PC-9 (cell line): ENCODE measurements around the gene UBXN4. TPM values are rescaled to one million over a fixed set of nuclear protein-coding genes. Genes with fewer than 3 reads are reported as not detected.

Source experiments
- BruUV-seq: library from RNA; stranded (reverse); fragments of 400-500 nt; replicated peaks from 2 replicates; lab custom pipeline; 2021; lab: Mats Ljungman, UMichigan
- CTCF ChIA-PET: fragments of 300-600 bp; sonication (Branson Sonifier 250); formaldehyde crosslinking; loops from one replicate; lab custom pipeline; 2022; ENCODE audit warnings: antibody characterized with exemption; lab: Charles Lee
- POLR2A ChIA-PET: fragments of 300-600 bp; sonication (Branson Sonifier 250); formaldehyde crosslinking; loops from one replicate; lab custom pipeline; 2022; ENCODE audit warnings: antibody characterized with exemption; ENCODE audit not compliant: unreplicated experiment; lab: Charles Lee
- DNase-seq, 2 experiments: peaks; one replicate each; pipeline versions ENCODE4 v3.0.0 to v3.0.0-alpha.2; 2015 to 2022; ENCODE audit warnings: mixed read lengths in 1 of 2
- H2AFZ ChIP-seq: fragments of 200-600 bp; sonication (generic); 2 replicates; pipeline ENCODE4 v1.8.1; 2017; ENCODE audit warnings: antibody characterized with exemption
- H3F3A ChIP-seq: fragments of 200-600 bp; sonication (generic); 2 replicates; pipeline ENCODE4 v1.8.1; 2017; ENCODE audit warnings: antibody characterized with exemption, mild to moderate bottlenecking, low read depth; ENCODE audit not compliant: insufficient read depth
- H3K27ac ChIP-seq: fragments of 200-600 bp; sonication (generic); 2 replicates; pipeline ENCODE4 v1.6.1; 2016; ENCODE audit warnings: mixed run types
- H3K27me3 ChIP-seq: fragments of 200-600 bp; sonication (generic); 2 replicates; pipeline ENCODE4 v1.6.1; 2016; ENCODE audit warnings: low read depth, mixed run types; ENCODE audit not compliant: insufficient read depth
- H3K36me3 ChIP-seq: fragments of 200-600 bp; sonication (generic); 2 replicates; pipeline ENCODE4 v1.6.1; 2016; ENCODE audit warnings: low read depth, mixed run types
- H3K4me1 ChIP-seq: fragments of 200-600 bp; sonication (generic); replicated peaks from 2 replicates; pipeline ENCODE4 v1.6.1; 2016; ENCODE audit warnings: mixed run types; ENCODE audit not compliant: insufficient read depth
- H3K4me2 ChIP-seq: fragments of 200-600 bp; sonication (generic); 2 replicates; pipeline ENCODE4 v1.6.1; 2017; ENCODE audit warnings: mixed run types
- H3K4me3 ChIP-seq: fragments of 200-600 bp; sonication (generic); 2 replicates; pipeline ENCODE4 v1.6.1; 2016; ENCODE audit warnings: mixed run types
- H3K79me2 ChIP-seq: fragments of 200-600 bp; sonication (generic); 2 replicates; pipeline ENCODE4 v1.6.1; 2017; ENCODE audit warnings: low read depth, mixed run types
- H3K9me2 ChIP-seq: fragments of 200-600 bp; sonication (generic); 2 replicates; pipeline ENCODE4 v1.8.1; 2017; ENCODE audit warnings: mild to moderate bottlenecking; ENCODE audit not compliant: insufficient read depth
- H3K9me3 ChIP-seq: fragments of 200-600 bp; sonication (generic); 2 replicates; pipeline ENCODE4 v1.8.1; 2016; ENCODE audit warnings: low read depth; ENCODE audit not compliant: insufficient read depth
- H4K20me1 ChIP-seq: fragments of 200-600 bp; sonication (generic); 2 replicates; pipeline ENCODE4 v1.8.1; 2017; ENCODE audit not compliant: insufficient read depth
- CTCF ChIP-seq: fragments of 200-600 bp; sonication (generic); conservative IDR thresholded peaks from 2 replicates; pipeline ENCODE4 v1.6.1; 2017; ENCODE audit warnings: mixed run types, antibody characterized with exemption, mild to moderate bottlenecking, moderate library complexity
- EZH2 ChIP-seq: fragments of 200-600 bp; sonication (generic); IDR thresholded peaks from 2 replicates; pipeline ENCODE4 v1.8.0; 2017; ENCODE audit warnings: antibody characterized with exemption, low read depth
- intact Hi-C: fragments of 100-400 bp; cut with micrococcal nuclease; formaldehyde crosslinking; loops from one replicate; pipeline ENCODE4 v1.10.0; 2022; ENCODE audit not compliant: unreplicated experiment
- total RNA-seq: library from RNA; stranded (reverse); gene quantifications from 2 replicates; pipeline ENCODE4 v1.2.3, GENCODE V29; 2021

UBXN4 gene
- total RNA-seq, 1 experiment from 2014 or later = 95.0 TPM

GRCh38 chr2:135799738-135800137, 58.1 kb downstream of the UBXN4 start:
- H3K36me3 ChIP-seq = no peaks in the 10 kb centered on the region
- H3K4me3 ChIP-seq = no peak overlapping the region
- no peak overlapping the region for H2AFZ ChIP-seq
- TF ChIP-seq CTCF (no peak), EZH2 (no peak)
- BruUV-seq = no TSS peak
- ChIA-PET POLR2A (no interaction called here), CTCF (no interaction called here)
- no peak overlapping the region for H3K27ac ChIP-seq
- no peaks in the 10 kb centered on the region for H3K4me1 ChIP-seq
- no peaks in the 10 kb centered on the region for H3K79me2 ChIP-seq
- intact Hi-C loops = loop anchor here (5.0 kb wide), 1 partner anchor 812 kb away; no protein-coding TSS in a partner anchor
- H3K9me2 ChIP-seq = no peaks in the 10 kb centered on the region
- H3K4me2 ChIP-seq = no peak overlapping the region
- no peak for DNase-seq
- H3K27me3 ChIP-seq = no peaks in the 10 kb centered on the region
- H3F3A ChIP-seq = no peaks in the 10 kb centered on the region
- H4K20me1 ChIP-seq = no peaks in the 10 kb centered on the region
- H3K9me3 ChIP-seq = peaks cover 8% of the 10 kb centered on the region; the same call in 1 of the 2 replicates

GRCh38 chr2:135800513-135801460, 59.1 kb downstream of the UBXN4 start:
- Histone ChIP-seq H3K27ac (no peak overlapping the region), H3K9me3 (peaks cover 8% of the 10 kb centered on the region; the same call in 1 of the 2 replicates), H3K4me1 (no peaks in the 10 kb centered on the region), H3F3A (no peaks in the 10 kb centered on the region), H3K79me2 (no peaks in the 10 kb centered on the region), H3K36me3 (no peaks in the 10 kb centered on the region), H2AFZ (no peak overlapping the region), H3K27me3 (no peaks in the 10 kb centered on the region), H4K20me1 (no peaks in the 10 kb centered on the region), H3K9me2 (no peaks in the 10 kb centered on the region), H3K4me2 (no peak overlapping the region), H3K4me3 (no peak overlapping the region)
- POLR2A ChIA-PET = no interaction called here
- no peak for DNase-seq
- intact Hi-C loops = no loop called here
- no TSS peak for BruUV-seq
- CTCF ChIA-PET = no interaction called here
- TF ChIP-seq CTCF (no peak), EZH2 (no peak)

GRCh38 chr2:135802350-135802749, 60.7 kb downstream of the UBXN4 start:
- no TSS peak for BruUV-seq
- TF ChIP-seq CTCF = no peak
- TF ChIP-seq EZH2 = no peak
- ChIA-PET POLR2A (no interaction called here), CTCF (no interaction called here)
- Histone ChIP-seq H3K9me3 (peaks cover 8% of the 10 kb centered on the region; the same call in 1 of the 2 replicates), H3K27ac (no peak overlapping the region), H3F3A (no peaks in the 10 kb centered on the region), H3K79me2 (no peaks in the 10 kb centered on the region), H4K20me1 (no peaks in the 10 kb centered on the region), H3K4me2 (no peak overlapping the region), H3K4me1 (no peaks in the 10 kb centered on the region), H3K4me3 (no peak overlapping the region), H2AFZ (no peak overlapping the region), H3K27me3 (0 out of 2 replicates have a peak, but pooled peaks cover under 1% of the 10 kb centered on the region), H3K36me3 (no peaks in the 10 kb centered on the region), H3K9me2 (no peaks in the 10 kb centered on the region)
- no peak for DNase-seq
- intact Hi-C loops = no loop called here
